Measurements from ENCODE around the gene NUTM2E.
A peak's percentile ranks its signal among the peaks of the same experiment; 100 is the strongest.
"Not testable (repeated sequence)": the region's sequence is repeated elsewhere in the genome, so short reads cannot be mapped to it uniquely, and the experiment has no call there.

The NUTM2E gene, protein sequence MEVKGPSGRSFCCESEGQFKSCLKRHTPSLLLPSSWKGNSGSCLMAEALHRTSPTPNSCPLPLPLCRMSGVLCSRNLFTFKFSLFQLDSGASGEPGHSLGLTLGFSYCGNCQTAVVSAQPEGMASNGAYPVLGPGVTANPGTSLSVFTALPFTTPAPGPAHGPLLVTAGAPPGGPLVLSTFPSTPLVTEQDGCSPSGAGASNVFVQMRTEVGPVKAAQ (N-terminal part only)

DNA sequence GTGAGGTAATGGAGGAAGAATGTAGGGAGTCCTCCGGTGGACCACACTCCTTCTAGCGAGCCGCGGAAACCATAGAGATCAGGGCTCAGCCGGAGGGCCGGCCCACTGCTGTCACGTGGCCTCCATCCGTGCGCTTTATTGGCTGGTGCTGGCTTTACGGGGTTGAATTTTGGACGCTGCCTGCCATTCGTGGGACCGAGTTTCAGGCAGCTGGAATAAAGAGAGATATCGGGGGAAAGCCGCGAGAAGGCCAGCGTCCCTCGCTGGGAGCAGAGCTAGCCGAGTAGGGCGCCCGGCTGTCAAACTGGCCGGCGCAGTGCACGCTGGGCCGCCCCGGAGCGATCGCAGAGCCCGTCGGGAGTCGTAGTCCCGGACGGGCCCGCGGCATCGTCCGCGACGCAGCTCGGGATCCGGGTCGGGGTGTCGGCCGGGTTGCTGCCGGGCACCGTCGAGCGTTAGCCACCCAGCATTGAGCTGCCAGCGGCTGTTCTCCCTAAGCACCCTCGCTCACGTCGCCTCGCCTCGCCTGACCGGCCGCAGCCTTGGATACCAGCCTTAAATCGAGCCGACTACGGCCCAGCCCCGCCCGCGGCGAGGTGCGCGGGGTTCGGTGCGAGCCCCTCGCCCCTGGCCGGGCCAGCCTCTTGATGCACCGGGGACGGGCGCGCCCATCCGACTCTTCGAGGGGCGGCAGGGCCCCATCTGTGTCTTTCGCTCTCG is at the start of gene NUTM2E:
TSS of gene NUTM2E (plus strand) at position 244 of the 720 bp plus-strand sequence. CDS start 15,002 bp downstream, outside the sequence.
- peak in 1 of 2 donors; percentile 82 for DNase-seq

DNA sequence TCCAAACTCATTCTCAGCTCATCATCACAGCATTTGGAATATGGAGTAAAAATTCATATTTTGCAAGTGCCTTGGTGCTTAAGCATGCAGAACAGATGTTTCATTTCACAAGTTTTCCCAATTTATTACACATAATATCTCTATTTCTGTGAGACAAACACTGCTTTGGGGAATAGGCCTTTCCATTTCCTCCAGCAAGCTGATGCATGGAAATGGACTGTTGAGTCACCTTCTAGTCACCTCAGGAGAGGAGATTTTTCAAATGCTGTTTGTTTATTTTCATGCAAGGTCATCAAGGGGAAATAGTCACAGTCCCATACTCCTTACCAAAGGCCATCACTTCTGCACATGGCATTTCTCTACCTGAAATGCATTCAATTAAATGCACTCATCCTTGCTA is 48.5 kb upstream of the NUTM2E start:
- DNase-seq = not testable (repeated sequence)

DNA sequence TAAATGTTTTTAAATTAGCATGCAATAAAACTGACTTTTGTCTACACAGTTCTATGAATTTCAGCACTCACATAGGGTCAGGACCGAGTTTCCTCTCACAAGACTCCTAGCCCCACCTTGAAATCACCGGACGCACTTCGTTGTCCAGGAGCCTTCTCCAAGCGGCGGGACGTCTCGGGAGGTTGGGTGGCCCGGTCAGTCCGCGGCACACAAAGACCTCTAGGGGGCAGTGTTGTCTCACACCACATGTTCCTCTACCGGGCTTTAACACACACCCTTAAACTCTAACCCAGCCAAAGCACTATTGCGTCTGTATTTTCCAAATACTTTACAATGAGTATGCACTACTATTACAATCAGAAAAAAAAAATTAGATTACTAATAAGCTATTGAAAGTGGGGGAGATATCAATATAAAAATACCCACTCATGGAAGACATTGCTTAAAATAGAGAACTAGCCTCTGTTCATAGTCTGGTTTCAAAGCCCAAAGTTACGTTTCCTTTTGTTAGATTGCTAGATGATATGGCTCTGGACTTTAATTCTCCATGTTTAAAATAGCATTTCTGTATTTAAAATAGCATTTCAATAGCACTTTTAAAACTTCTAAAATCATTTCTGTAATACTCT is 47.1 kb upstream of the NUTM2E start:
- peak; percentile 47 to 59 for DNase-seq

DNA sequence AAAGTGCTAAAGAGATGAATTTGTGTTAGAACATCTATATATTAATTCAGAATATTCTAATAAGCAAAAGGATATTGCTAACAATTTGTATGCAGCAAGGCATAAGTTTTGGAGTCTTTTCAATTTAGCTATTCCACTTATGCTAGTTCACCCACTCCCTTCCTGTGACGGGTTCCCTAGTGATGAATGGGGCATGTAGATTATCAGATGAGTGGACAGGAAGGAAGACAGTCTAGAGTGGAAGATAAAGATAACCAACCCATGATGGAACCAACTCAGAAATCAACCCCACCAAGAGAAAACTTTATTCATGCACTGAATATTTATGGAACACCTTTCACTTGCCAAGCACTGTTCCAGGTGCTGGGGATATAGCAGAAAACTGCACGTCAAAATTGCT is 46.5 kb upstream of the NUTM2E start:
- not testable (repeated sequence) for DNase-seq

DNA sequence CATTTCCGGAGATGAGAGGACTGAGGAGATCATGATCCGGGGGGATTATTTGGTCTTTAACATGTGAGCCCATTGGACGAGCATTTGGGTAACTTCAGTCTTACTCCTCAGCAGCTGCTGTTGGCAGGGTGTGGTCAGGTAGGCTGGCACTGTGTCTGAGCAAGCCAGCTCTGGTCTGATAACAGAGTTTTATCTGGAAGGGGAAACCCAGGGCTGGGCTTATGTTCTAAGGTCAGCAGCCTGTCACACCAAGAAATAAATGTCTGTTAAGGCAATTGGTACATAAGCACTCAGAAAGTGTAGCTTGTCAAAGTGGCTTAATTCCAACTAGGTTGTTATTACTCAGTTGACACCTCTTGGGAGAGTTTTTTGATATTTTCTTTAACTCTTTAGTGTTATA is 45.0 kb upstream of the NUTM2E start:
- not testable (repeated sequence) for DNase-seq

DNA sequence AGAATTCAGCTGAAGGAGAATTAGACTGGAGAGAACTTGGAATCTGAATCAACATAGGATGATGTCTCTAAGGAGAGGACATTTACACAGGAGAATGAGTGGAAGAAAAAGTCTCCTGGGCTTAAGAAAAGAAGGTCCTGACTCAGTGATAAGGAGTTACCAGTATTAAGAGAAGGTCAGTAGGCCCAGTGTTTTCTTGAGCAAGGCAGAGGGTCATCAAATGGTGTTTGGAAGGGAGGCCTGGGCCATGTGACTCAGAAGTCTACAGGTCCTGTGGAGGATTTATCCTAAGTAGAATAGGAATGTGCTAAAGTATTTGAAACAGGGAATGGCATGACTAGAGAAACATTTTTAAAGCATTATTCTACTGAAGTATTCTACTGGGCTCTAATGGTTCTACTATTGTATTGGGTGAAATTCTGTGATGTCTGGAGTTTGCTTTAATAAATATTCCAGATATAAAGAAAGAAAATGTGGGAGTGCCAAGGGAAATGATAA is 39.0 kb upstream of the NUTM2E start:
- DNase-seq = not testable (repeated sequence)

DNA sequence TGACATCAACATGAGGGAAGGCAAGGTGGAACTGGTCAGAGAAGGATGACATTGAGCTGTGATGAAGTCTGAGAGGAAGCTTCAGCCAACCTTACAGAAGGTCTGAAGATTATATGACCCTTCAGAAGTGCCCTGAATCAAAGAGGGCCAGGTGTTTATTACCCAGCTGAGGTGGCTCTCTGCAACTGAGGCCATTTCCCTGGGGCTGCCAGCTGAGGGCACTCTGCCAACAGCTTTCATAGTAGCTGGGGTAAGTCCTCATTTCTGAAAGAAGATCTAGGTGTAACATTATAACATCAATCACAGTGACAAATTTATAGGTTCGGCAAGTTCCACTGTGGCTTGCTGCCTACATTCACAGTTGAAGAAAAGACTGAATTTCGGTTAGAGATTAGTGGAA is 37.2 kb upstream of the NUTM2E start:
- not testable (repeated sequence) for DNase-seq

DNA sequence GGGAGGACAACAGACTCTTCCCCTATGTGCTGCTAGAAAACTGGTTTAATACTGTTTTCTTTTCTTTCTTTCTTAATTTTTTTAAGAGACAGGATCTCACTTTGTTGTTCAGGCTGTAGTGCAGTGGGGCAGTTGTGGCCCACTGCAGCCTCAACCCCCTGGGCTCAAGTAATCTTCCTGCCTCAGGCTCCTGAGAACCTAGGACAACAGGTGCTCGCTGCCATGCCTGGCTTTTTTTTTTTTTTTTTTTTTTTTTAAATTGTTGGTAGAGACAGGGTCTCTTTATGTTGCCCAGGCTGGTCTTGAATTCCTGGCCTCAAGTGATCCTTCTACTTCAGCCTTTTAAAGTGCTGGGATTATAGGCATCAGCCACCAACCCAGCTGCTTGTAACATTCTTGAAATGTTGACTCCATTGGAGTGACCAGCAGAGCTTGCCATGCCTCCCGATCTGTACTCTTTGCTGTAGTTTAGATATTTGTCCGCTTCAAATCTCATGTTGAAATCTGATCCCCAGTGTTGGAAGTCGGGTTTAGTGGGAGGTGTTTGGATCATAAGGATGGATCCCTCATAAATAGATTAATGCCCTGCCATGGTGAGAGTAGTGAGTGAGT is 34.5 kb upstream of the NUTM2E start:
- not testable (repeated sequence) for DNase-seq

DNA sequence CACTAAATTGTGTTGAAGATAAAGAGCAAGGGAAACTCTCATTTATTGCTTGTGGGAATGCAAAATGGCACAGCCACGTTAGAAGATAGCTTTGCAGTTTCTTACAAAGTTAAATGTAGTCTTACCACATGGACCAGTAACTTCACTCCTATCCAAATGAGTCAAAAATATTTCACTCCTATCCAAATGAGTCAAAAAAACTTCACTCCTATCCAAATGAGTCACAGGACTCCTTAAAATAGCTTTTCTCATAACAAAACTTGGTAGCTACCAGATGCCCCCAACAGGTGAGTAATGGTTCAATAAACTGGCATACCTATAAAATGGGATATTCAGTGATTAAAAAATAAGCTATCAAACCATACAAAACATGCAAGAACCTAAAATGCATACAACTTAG is 27.2 kb upstream of the NUTM2E start:
- DNase-seq = not testable (repeated sequence)

DNA sequence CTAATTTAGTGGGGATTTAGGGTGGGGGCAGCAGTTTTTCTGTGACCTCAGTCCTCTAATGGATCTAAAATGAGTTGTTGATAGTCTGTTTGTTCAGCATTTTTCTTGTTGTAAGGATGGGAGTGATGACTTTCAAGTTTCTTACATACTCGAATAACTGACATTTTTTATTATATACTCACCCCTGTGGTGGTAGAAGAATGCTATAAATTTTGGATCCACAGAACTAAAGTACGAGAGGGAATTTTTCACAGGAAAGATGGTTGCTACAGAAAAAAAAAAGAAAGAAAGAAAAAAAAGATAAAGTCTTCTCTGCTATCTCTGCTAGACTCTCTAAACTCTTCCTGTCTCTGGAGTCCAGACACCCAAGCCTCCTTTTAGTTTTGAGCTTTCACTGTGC is 20.7 kb upstream of the NUTM2E start:
- DNase-seq = not testable (repeated sequence)

DNA sequence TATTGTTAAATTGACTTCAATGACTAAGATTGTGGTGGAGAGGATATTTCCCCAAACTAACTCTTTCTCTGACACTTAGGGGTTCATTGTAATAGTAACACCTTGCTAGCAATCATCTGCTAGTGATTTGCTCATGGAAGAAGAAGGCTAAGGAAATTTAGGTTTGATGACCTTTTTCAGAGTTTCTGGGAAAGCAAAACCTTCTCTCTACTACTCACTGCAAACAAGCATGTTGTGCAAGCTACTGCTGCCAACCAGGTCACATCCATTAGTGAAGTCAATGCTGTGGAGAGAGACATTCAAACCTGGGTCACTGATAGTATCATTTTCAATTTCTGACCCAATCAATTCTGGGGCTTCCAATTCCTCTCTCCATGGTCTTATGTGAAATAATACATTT is 14.6 kb upstream of the NUTM2E start:
- DNase-seq = not testable (repeated sequence)

DNA sequence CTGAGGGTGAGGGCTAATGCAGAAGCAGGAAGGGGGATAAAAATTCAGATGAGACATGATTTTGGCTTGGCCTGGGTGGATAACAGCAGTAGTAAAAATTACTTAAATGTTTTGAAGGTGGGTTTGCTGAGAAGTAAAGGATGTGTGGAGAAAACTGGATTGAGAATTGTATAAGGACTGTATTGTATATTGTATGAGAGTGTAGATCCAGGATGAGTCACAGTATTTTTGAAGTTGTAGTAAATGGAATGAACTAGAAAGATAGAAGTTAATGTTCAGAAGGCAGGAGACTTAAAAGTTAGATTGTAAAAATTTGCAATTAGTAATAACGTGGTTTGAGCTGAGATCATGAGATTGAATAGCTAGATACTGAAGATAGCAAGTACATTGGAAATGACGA is 10.2 kb upstream of the NUTM2E start:
- DNase-seq = not testable (repeated sequence)

DNA sequence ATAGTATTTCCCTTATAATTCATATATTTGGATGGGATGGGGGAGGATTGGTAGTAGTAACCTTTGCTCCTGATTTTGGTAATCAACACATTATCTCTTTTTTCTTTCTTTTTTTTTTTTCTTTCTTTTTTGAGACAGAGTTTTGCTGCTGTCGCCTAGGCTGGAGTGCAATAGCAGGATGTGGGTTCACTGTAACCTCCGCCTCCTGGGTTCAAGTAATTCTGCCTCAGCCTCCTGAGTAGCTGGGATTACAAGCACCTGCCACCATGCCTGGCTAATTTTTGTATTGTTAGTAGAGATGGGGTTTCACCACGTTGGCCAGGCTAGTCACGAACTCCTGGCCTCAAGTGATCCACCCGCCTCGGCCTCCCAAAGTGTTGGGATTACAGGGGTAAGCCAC is 3.2 kb upstream of the NUTM2E start:
- not testable (repeated sequence) for DNase-seq

DNA sequence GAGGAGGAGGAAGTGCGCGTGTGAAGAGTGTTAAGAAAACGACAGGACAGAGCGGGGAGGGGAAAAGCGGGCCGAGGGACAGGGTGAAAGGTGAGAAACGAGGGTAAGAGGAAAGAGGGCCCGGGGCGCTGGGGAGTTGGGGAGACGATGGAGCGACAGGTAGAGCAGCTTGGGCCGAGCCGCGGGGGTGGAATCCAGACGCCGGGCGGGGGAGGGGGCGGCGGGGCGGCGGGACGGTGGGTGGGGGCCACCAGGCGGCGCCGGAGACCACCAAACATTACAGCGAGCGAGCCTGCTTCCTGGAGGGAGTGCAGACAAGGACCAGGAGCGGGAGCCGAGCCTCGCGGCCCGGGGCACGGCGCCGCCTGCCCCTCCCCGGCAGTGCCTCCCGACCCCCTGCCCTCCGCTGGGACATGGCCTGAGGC is 940 bp upstream of the NUTM2E start:
- DNase-seq = not testable (repeated sequence)

DNA sequence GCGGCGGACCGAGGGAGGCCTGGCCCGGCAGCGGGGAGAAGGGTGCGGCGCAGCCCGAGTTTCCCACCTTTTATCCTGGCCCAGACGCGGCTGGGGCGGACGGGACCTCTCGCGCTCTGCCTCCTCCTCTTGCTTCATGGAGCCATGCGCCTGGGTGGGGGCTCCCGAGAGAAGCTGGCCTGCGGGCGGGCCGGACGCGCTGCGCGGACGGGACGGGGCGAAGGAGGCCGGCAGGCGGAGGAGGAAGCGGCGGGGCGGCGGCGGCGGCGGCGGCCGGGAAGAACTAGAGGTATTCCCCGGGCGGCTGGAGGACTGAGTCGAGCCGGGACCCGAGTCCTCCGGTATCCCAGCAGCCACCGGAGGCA is 426 bp upstream of the NUTM2E start:
- DNase-seq = not testable (repeated sequence)

DNA sequence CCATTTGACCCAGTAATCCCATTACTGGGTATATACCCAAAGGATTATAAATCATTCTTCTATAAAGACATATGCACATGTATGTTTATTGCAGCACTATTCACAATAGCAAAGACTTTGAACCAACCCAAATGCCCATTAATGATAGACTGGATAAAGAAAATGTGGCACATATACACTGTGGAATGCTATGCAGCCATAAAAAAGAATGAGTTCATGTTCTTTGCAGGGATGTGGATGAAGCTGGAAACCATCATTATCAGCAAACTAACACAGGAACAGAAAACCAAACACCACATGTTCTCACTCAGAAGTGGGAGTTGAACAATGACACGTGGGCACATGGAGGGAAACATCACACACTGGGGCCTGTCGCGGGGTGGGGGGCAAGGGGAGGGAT is 7.3 kb downstream of the NUTM2E start:
- DNase-seq = not testable (repeated sequence)

DNA sequence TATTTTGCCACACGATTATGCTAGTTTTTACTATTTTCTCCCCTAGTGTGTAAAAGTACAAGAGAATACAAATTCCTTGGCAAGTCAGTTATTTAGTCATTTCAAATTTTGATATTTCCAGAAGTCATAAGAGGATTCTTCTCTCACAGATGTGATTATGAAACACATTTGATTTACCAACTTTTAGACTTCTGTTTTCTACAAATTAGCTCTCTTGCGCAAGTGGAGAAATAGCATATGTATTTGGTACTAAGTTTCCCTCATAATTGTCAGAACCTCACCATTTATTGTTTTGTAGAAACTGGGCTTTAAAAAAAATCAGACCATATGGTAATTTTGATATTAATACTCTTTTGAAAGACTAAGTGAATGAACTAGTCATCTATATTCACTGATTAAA is 9.4 kb downstream of the NUTM2E start:
- DNase-seq = not testable (repeated sequence)

DNA sequence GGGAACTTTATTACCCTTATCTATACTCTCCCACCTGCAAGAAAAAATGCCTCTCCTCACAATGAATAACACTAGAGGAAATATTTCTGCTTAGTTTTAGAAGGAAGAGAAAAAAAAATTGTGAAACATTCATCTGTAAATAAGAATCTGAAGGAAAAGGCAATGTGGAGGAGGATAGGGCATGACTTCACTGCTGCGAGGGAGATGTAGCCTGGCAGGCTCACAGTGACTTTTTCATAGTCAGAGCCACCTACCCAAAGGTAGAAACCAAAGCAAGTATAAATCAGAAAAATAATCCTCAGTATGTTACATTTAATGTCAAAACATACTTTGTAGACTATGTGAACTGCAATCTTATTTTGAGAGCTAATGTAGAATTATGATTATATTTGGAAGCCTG is 10.4 kb downstream of the NUTM2E start:
- DNase-seq = not testable (repeated sequence)

DNA sequence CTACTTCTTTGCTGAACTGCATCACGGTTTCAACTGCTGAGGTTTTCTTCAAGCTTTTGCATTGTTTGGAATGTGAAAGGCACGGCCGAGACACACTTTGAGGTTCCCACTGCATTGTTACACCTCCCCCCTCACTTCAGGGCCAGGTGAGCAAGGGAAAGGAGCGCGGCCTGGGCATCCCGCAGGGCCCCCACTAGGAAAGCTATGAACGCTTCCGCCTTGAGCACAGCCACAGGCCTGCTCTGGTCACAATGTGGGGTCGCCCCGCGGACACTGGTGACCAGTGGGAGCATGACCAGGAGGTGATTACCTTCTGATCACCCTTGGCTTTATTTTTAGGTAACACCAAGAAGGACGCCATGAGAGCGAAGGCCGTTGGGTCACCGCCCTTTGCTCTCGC is 11.9 kb downstream of the NUTM2E start:
- not testable (repeated sequence) for DNase-seq

DNA sequence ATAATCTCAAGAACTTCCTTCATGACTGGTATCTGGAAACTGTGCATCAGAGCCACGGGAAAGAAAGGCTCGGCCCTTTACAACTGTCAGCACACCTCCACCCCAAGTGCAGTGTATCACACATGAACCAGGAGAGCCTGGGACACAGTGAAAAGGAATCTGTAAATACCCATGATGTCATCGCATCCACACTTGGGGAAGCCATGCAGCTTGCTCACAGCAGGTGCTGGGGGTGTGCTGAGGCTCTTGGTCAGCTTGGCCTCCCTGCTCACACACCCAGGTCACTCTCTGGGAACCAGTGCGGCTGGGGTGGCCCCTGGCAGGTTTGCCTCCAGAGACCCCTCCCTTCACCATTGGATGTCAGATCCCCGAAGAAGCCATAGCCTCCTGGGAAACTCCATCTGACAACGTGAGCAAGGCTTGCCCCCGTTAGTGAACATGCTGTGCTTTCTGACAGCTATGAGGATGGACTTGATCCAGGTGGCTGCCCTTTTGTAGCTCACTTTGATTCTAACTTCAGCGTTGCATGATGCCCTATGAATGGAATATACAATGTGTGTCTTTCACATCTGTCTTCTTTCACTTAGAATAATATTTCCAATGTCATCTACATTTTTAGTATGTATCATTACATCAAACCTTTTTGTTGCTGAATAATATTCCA is 26.8 kb downstream of the NUTM2E start:
- not testable (repeated sequence) for DNase-seq

DNA sequence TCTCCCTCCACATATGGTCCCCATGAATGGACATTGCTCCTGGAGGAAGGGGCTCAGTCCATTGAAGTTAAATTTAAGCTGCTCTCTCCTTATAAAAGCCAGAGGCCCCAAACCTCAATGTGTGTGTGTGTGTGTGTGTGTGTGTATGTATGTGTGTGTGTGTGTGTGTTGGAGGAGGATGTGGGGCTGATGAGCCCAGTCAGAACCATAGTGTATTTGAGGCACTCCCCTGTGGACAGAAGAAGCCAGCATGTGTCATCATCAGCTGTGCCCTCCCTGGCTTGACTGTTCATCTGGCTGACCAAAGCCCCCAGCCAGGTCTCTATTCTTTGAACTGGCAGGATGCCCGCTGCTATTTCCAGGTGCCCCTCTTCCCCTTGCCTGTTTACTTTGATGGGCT is 35.7 kb downstream of the NUTM2E start:
- not testable (repeated sequence) for DNase-seq

DNA sequence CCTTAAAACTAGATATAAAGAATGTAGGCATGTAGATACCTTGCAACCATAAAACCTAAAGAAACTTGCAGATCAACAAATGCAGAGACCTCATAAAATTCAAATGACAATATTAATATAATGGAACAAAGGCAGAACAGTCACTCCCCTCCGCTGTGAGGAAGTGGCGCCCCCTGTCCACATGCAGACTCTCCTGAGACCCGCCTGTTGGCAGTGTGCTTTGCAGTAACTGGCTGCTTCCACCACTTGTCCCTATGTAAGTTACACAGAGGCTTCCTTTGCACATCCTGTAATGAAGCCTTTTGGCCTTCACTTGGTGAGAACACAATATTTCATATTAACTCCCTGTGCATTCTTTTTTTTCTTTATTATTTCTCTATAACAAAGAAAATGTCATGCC is 36.3 kb downstream of the NUTM2E start:
- not testable (repeated sequence) for DNase-seq

Measured in hippocampal formation (tissue), 2 donors.